ENCODE measurements around the gene LRRC42. TPM values are rescaled to one million over a fixed set of nuclear protein-coding genes. Genes with fewer than 3 reads are reported as not detected.

LRRC42 gene
- total and polyA plus RNA-seq, 2 donors from 2014 or later, result 23.8 to 25.6 TPM

DNA sequence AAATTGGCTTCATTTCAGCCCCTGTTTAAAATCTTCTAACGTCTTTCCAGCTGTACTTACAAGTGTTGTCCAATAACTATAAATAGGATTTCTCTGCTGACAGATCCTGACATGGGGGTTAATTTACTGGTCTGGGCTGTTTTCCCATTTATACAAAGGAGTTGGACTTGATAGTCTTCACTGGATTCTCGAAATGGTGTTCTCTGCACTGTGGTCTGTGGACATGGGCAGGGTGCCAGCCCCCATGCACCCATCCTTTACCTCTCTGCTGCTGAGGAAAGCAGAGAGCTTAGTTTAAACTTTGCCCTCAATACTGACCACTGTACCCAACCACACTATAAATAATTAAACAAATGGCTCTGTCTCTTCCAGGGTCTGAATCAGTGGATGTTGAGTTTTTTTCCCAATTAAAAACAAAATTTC is 46.9 kb upstream of the LRRC42 start:
- no peak overlapping the region for H3K9ac ChIP-seq (ENCODE audit: low read length in 3 of 3)

DNA sequence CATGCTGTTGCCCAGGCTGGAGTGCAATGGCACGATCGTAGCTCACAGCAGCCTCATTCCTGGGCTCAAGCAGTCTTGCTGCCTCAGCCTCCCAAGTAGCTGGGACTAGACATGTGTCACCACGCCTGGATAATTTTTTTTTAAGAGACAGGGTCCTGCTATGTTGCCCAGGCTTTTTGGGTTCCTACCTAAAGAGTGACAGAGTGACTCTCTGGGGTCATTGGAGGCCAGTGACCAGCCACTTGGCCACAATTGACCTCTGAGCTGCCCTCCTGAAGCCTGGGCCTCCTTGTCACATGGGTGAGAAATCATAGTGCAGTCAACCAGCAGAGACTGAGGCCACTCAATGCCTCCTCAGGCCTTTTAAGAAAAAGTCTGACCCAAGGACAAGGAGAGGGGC is 46.4 kb upstream of the LRRC42 start:
- H3K9me3 ChIP-seq (ENCODE audit: control insufficient read depth in 2 of 3, insufficient read depth in 1 of 3, low read length in 3 of 3), result no peaks in the 10 kb centered on the region
- H3K27me3 ChIP-seq (ENCODE audit: control insufficient read depth, insufficient read depth, low read length), result no peaks in the 10 kb centered on the region
- no peak overlapping the region for H3K9ac ChIP-seq (ENCODE audit: low read length in 3 of 3)
- peak overlapping the region in 1 of 3 donors; percentile 24 for H3K4me3 ChIP-seq (ENCODE audit: low read length in 3 of 3)
- FAIRE-seq (no peak), DNase-seq (no peak)
- H3K27ac ChIP-seq (ENCODE audit: low read depth in 2 of 2, low read length in 2 of 2), result peak overlapping the region; percentile 51 to 79
- TF ChIP-seq, protein P1, sequence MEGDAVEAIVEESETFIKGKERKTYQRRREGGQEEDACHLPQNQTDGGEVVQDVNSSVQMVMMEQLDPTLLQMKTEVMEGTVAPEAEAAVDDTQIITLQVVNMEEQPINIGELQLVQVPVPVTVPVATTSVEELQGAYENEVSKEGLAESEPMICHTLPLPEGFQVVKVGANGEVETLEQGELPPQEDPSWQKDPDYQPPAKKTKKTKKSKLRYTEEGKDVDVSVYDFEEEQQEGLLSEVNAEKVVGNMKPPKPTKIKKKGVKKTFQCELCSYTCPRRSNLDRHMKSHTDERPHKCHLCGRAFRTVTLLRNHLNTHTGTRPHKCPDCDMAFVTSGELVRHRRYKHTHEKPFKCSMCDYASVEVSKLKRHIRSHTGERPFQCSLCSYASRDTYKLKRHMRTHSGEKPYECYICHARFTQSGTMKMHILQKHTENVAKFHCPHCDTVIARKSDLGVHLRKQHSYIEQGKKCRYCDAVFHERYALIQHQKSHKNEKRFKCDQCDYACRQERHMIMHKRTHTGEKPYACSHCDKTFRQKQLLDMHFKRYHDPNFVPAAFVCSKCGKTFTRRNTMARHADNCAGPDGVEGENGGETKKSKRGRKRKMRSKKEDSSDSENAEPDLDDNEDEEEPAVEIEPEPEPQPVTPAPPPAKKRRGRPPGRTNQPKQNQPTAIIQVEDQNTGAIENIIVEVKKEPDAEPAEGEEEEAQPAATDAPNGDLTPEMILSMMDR (IDR thresholded peaks at IDR 0.05; ENCODE audit: borderline replicate concordance, extremely low read depth, insufficient read depth), result no peak
- no peaks in the 10 kb centered on the region for H3K36me3 ChIP-seq (ENCODE audit: control insufficient read depth in 2 of 3, insufficient read depth in 3 of 3, low read length in 3 of 3)
- peaks cover 0 to 10% (median 0%) of the 10 kb centered on the region in 3 donors for H3K4me1 ChIP-seq (ENCODE audit: control insufficient read depth in 2 of 3, insufficient read depth in 2 of 3, low read depth in 1 of 3, low read length in 3 of 3)
- intact Hi-C loops (cut with DNase I), result loop anchor here (10.0 kb wide), 1 partner anchor 45 kb away; the partner anchor contains the start of genes IFT25 and LRRC42

More for the DNA sequence above, 46.9 kb upstream of the LRRC42 start:
- H3K36me3 ChIP-seq (ENCODE audit: control insufficient read depth in 2 of 3, insufficient read depth in 3 of 3, low read length in 3 of 3), result no peaks in the 10 kb centered on the region
- intact Hi-C loops (cut with DNase I), result loop anchor here (10.0 kb wide), 1 partner anchor 46 kb away; the partner anchor contains the start of genes IFT25 and LRRC42
- H3K4me3 ChIP-seq (ENCODE audit: low read length in 3 of 3), result peak overlapping the region in 2 of 3 donors; percentile 24 to 52
- peak overlapping the region; percentile 60 to 89 for H3K27ac ChIP-seq (ENCODE audit: low read depth in 2 of 2, low read length in 2 of 2)
- TF ChIP-seq, protein P1 (IDR thresholded peaks at IDR 0.05; ENCODE audit: borderline replicate concordance, extremely low read depth, insufficient read depth), result no peak
- DNase-seq (peak in 4 of 5 donors; percentile 62 to 89 (median 76)), FAIRE-seq (peak; percentile 39)
- peaks cover 0 to 10% (median 0%) of the 10 kb centered on the region in 3 donors for H3K4me1 ChIP-seq (ENCODE audit: control insufficient read depth in 2 of 3, insufficient read depth in 2 of 3, low read depth in 1 of 3, low read length in 3 of 3)
- no peaks in the 10 kb centered on the region for H3K27me3 ChIP-seq (ENCODE audit: control insufficient read depth, insufficient read depth, low read length)
- no peaks in the 10 kb centered on the region for H3K9me3 ChIP-seq (ENCODE audit: control insufficient read depth in 2 of 3, insufficient read depth in 1 of 3, low read length in 3 of 3)

DNA sequence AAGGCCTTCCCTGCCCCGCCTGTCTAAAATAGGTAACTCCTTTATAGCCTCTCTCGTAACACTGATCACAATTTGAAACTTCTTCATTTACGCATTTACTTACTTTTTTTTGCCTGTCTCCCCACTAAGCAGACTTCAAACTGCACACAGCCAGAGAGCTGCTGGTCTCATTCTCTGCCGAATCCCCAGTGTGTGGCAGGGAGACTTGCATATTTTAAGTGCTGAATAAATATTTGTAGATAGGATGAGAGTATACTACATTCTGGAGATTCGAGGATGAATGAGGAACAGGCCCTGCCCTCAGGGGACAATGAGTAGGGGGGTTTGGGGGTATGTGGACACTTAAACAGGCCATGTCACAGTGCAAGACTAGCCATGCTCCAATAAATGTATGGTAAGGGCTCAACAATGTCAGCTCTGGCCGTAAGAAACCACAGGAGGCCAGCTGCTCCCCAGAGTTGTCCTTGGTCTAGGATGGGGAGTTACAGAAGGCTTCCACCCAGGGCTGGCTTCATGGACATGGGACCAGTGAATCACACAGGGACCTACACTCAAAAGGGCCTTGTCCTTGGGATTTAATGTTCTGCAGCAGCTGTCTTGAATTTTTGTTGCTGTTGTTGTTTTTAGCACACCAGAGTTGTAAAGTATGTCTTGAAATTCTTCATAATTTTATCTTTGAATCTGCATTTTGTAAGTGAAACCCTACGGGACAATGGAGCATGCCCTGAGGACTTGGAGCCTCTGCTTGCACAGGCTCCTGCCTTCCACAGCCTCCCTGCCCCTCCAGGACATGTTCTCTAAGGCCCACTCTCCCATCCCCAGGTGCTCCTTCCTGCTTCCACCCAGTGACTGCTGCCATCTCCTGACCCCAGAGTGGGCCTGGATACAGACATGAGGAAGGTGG is 43.7 kb upstream of the LRRC42 start:
- DNase-seq (no peak), FAIRE-seq (no peak)
- no peak overlapping the region for H3K27ac ChIP-seq (ENCODE audit: low read depth in 2 of 2, low read length in 2 of 2)
- H3K36me3 ChIP-seq (ENCODE audit: control insufficient read depth in 2 of 3, insufficient read depth in 3 of 3, low read length in 3 of 3), result no peaks in the 10 kb centered on the region
- H3K4me1 ChIP-seq (ENCODE audit: control insufficient read depth in 2 of 3, insufficient read depth in 2 of 3, low read depth in 1 of 3, low read length in 3 of 3), result peaks cover 0 to 10% (median 0%) of the 10 kb centered on the region in 3 donors
- H3K9ac ChIP-seq (ENCODE audit: low read length in 3 of 3), result no peak overlapping the region
- intact Hi-C loops (cut with DNase I), result no loop called here
- no peaks in the 10 kb centered on the region for H3K9me3 ChIP-seq (ENCODE audit: control insufficient read depth in 2 of 3, insufficient read depth in 1 of 3, low read length in 3 of 3)
- no peak overlapping the region for H3K4me3 ChIP-seq (ENCODE audit: low read length in 3 of 3)
- TF ChIP-seq, protein P1 (IDR thresholded peaks at IDR 0.05; ENCODE audit: borderline replicate concordance, extremely low read depth, insufficient read depth), result no peak
- no peaks in the 10 kb centered on the region for H3K27me3 ChIP-seq (ENCODE audit: control insufficient read depth, insufficient read depth, low read length)
